ENCODE measurements around the gene SIX3.

Gene SIX3

GRCh38 chr2:44965684-44966083 lies 24.2 kb downstream of the SIX3 start:
- Histone ChIP-seq H3K27ac (no peak overlapping the region), H3K36me3 (no peaks in the 10 kb centered on the region), H3K27me3 (peaks cover 68% of the 10 kb centered on the region), H3K4me1 (ENCODE audit: control insufficient read depth in 1 of 2, insufficient read depth in 1 of 2, low read depth in 1 of 2, low read length in 1 of 2) (no peaks in the 10 kb centered on the region), H3K4me3 (ENCODE audit: low read depth in 1 of 2, low read length in 1 of 2) (no peak overlapping the region), H3K9me3 (no peaks in the 10 kb centered on the region)
- TF ChIP-seq CTCF (IDR thresholded peaks at IDR 0.05), result no peak

GRCh38 chr2:44967056-44967455 lies 25.6 kb downstream of the SIX3 start:
- H3K4me3 ChIP-seq (ENCODE audit: low read depth in 1 of 2, low read length in 1 of 2), result no peak overlapping the region
- no peak overlapping the region for H3K27ac ChIP-seq
- no peaks in the 10 kb centered on the region for H3K4me1 ChIP-seq (ENCODE audit: control insufficient read depth in 1 of 2, insufficient read depth in 1 of 2, low read depth in 1 of 2, low read length in 1 of 2)
- peaks cover 55% of the 10 kb centered on the region for H3K27me3 ChIP-seq
- H3K9me3 ChIP-seq, result no peaks in the 10 kb centered on the region
- TF ChIP-seq CTCF (IDR thresholded peaks at IDR 0.05), result no peak
- H3K36me3 ChIP-seq, result no peaks in the 10 kb centered on the region

- peaks cover 54% of the 10 kb centered on the region for H3K27me3 ChIP-seq
- H3K4me1 ChIP-seq (ENCODE audit: control insufficient read depth in 1 of 2, insufficient read depth in 1 of 2, low read depth in 1 of 2, low read length in 1 of 2), result no peaks in the 10 kb centered on the region
- no peak overlapping the region for H3K4me3 ChIP-seq (ENCODE audit: low read depth in 1 of 2, low read length in 1 of 2)
- H3K9me3 ChIP-seq, result no peaks in the 10 kb centered on the region
- no peaks in the 10 kb centered on the region for H3K36me3 ChIP-seq
- H3K27ac ChIP-seq, result no peak overlapping the region
- no peak for TF ChIP-seq CTCF (IDR thresholded peaks at IDR 0.05)
Observed at GRCh38 chr2:44967727-44968432, 26.4 kb downstream of the SIX3 start.

DNA sequence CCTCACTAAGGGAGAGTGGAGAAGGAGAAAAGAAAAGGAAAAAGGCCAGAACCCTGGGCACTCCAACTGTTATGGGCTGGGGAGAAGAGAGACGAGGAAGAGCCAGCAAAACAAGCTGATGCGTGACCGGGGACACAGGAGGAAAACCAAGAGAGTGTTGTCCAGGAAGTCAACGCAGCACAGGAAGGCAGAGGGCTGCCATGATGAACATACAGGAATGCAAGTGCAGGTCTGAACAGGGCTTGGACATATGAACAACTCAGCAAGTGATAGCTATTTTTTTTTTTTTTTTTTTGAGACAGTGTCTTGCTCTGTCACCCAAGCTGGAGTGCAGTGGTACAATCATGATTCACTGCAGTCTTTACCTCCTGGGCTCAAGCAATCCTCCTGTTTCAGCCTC lies 28.4 kb downstream of the SIX3 start:
- Histone ChIP-seq H3K27me3 (peaks cover 51% of the 10 kb centered on the region), H3K4me1 (ENCODE audit: control insufficient read depth in 1 of 2, insufficient read depth in 1 of 2, low read depth in 1 of 2, low read length in 1 of 2) (no peaks in the 10 kb centered on the region), H3K4me3 (ENCODE audit: low read depth in 1 of 2, low read length in 1 of 2) (no peak overlapping the region), H3K27ac (no peak overlapping the region), H3K9me3 (no peaks in the 10 kb centered on the region), H3K36me3 (no peaks in the 10 kb centered on the region)
- TF ChIP-seq CTCF (IDR thresholded peaks at IDR 0.05), result no peak

- no peaks in the 10 kb centered on the region for H3K36me3 ChIP-seq
- H3K9me3 ChIP-seq, result no peaks in the 10 kb centered on the region
- no peak overlapping the region for H3K27ac ChIP-seq
- H3K4me3 ChIP-seq (ENCODE audit: low read depth in 1 of 2, low read length in 1 of 2), result no peak overlapping the region
- H3K4me1 ChIP-seq (ENCODE audit: control insufficient read depth in 1 of 2, insufficient read depth in 1 of 2, low read depth in 1 of 2, low read length in 1 of 2), result no peaks in the 10 kb centered on the region
- TF ChIP-seq CTCF (IDR thresholded peaks at IDR 0.05), result no peak
- peaks cover 46% of the 10 kb centered on the region for H3K27me3 ChIP-seq
Observed at GRCh38 chr2:44970846-44971450, 29.4 kb downstream of the SIX3 start.
